Esophagus muscularis mucosa (tissue), 4 donors: ENCODE measurements around the gene LMX1B.

Experiments used
- CTCF ChIP-seq, 3 experiments: fragments of 200-600 bp in 2 of 3; fragments of 450-650 bp in 1 of 3; sonication (generic) in 2 of 3; IDR thresholded peaks; one replicate each; pipeline ENCODE4 v1.5.1; 2017 to 2019; ENCODE audit warnings: antibody characterized with exemption in 3 of 3, mild to moderate bottlenecking in 2 of 3, moderate library complexity in 1 of 3
- EP300 ChIP-seq: sonication (generic); formaldehyde crosslinking; IDR thresholded peaks from one replicate; pipeline ENCODE4 v1.6.1; 2017; ENCODE audit warnings: antibody characterized with exemption
- POLR2A ChIP-seq: fragments of 450-650 bp; IDR thresholded peaks from one replicate; pipeline ENCODE4 v1.6.1; 2017; ENCODE audit warnings: antibody characterized with exemption, moderate library complexity, mild to moderate bottlenecking, low read depth
- POLR2AphosphoS5 ChIP-seq, 2 donors: sonication (generic); formaldehyde crosslinking; IDR thresholded peaks; one replicate each; pipeline ENCODE4 v1.6.1; 2017; ENCODE audit warnings: antibody characterized with exemption in 2 of 2

- TF ChIP-seq CTCF (IDR thresholded peaks at IDR 0.05), result no peak
- no peak for TF ChIP-seq POLR2AphosphoS5 (IDR thresholded peaks at IDR 0.05)
- no peak for TF ChIP-seq POLR2A
- no peak for TF ChIP-seq EP300
These were observed 16.9 kb downstream of the LMX1B start for GRCh38 chr9:126630458-126631237.
